H1 (cell line): ENCODE measurements around the gene RECK. TPM values are rescaled to one million over a fixed set of nuclear protein-coding genes. Genes with fewer than 3 reads are reported as not detected.

ENCODE experiments used
- CTCF ChIA-PET: fragments of 300-600 bp; sonication (Branson Sonifier 250); formaldehyde crosslinking; loops from one replicate; lab custom pipeline; 2021; ENCODE audit not compliant: partially characterized antibody; lab: Charles Lee
- POLR2A ChIA-PET: fragments of 300-600 bp; sonication (Branson Sonifier 250); formaldehyde crosslinking; loops from one replicate; lab custom pipeline; 2021; ENCODE audit warnings: inconsistent platforms; ENCODE audit not compliant: partially characterized antibody; lab: Charles Lee
- DNase-seq, 2 experiments: peaks; one replicate each; pipeline versions ENCODE4 v3.0.0 to v3.0.0-alpha.2; 2010 to 2022; ENCODE audit warnings: low spot score in 2 of 2, low read depth in 1 of 2, mixed read lengths in 1 of 2
- FAIRE-seq: peaks from 2 replicates; lab custom pipeline; 2011; peaks lifted over from hg19 to GRCh38; lab: Jason Lieb, UNC
- H2AFZ ChIP-seq: 2 replicates; pipeline ENCODE4 v1.8.1; 2012; ENCODE audit warnings: low read length, inconsistent platforms
- H2AK5ac ChIP-seq: 2 replicates; pipeline ENCODE4 v1.6.1; 2013; ENCODE audit warnings: low read depth, low read length
- H2BK120ac ChIP-seq: replicated peaks from 2 replicates; pipeline ENCODE3; 2013; ENCODE audit warnings: low read depth, low read length, inconsistent platforms
- H2BK12ac ChIP-seq: 2 replicates; pipeline ENCODE4 v1.6.1; 2013; ENCODE audit warnings: low read depth, low read length
- H2BK15ac ChIP-seq: 2 replicates; pipeline ENCODE4 v1.6.1; 2013; ENCODE audit warnings: low read length
- H2BK20ac ChIP-seq: 2 replicates; pipeline ENCODE4 v1.6.1; 2013; ENCODE audit warnings: low read length
- H2BK5ac ChIP-seq: 2 replicates; pipeline ENCODE4 v1.6.1; 2013; ENCODE audit warnings: low read depth, low read length
- H3K14ac ChIP-seq: 2 replicates; pipeline ENCODE4 v1.6.1; 2013; ENCODE audit warnings: inconsistent platforms; ENCODE audit not compliant: insufficient read length
- H3K18ac ChIP-seq: 2 replicates; pipeline ENCODE4 v1.6.1; 2013; ENCODE audit warnings: low read length; ENCODE audit errors: extremely low read depth
- H3K23ac ChIP-seq: 2 replicates; pipeline ENCODE4 v1.6.1; 2013; ENCODE audit warnings: inconsistent platforms; ENCODE audit not compliant: insufficient read length
- H3K23me2 ChIP-seq: 2 replicates; pipeline ENCODE4 v1.6.1; 2013; ENCODE audit warnings: low read depth, low read length
- H3K27ac ChIP-seq: 2 replicates; pipeline ENCODE4 v1.6.1; 2011; ENCODE audit warnings: low read depth, low read length, inconsistent platforms
- H3K27me3 ChIP-seq, 4 experiments: replicated peaks in 1 of 4; 1 replicate in 1 of 4; 2 replicates in 3 of 4; pipeline versions ENCODE4 v1.6.1 to v1.8.1; 2011 to 2013; ENCODE audit warnings: low read length in 3 of 4, mild to moderate bottlenecking in 3 of 4, inconsistent platforms in 2 of 4, mixed read lengths in 2 of 4, moderate library complexity in 1 of 4; ENCODE audit not compliant: control insufficient read depth in 3 of 4, insufficient read depth in 3 of 4; ENCODE audit errors: extremely low read depth in 1 of 4
- H3K36me3 ChIP-seq, 4 experiments: 2 replicates each; pipeline versions ENCODE4 v1.6.1 to v1.8.1; 2011 to 2013; ENCODE audit warnings: mild to moderate bottlenecking in 4 of 4, low read length in 3 of 4, moderate library complexity in 2 of 4, control low read depth in 1 of 4, inconsistent platforms in 1 of 4; ENCODE audit not compliant: insufficient read depth in 4 of 4, control insufficient read depth in 2 of 4
- H3K4ac ChIP-seq: replicated peaks from 2 replicates; pipeline ENCODE3; 2013; ENCODE audit warnings: low read length, low read depth, mixed read lengths, inconsistent platforms; ENCODE audit not compliant: insufficient read length
- H3K4me1 ChIP-seq, 4 experiments: replicated peaks in 1 of 4; 1 replicate in 1 of 4; 2 replicates in 3 of 4; pipeline versions ENCODE4 v1.6.1 to v1.8.1; 2011 to 2013; ENCODE audit warnings: low read length in 3 of 4, inconsistent platforms in 2 of 4, mixed read lengths in 1 of 4; ENCODE audit not compliant: insufficient read depth in 4 of 4, control insufficient read depth in 3 of 4
- H3K4me2 ChIP-seq, 2 experiments: 2 replicates each; pipeline versions ENCODE4 v1.6.1 to v1.8.1; 2011 to 2013; ENCODE audit warnings: low read depth in 2 of 2, low read length in 2 of 2, control low read depth in 1 of 2, inconsistent platforms in 1 of 2, mild to moderate bottlenecking in 1 of 2; ENCODE audit not compliant: insufficient read depth in 1 of 2
- H3K4me3 ChIP-seq, 4 experiments: fragments of 200-600, 300-600 bp in 1 of 4; sonication (generic), shearing (Covaris generic), sonication (Bioruptor Twin) in 1 of 4; 2 replicates each; pipeline versions ENCODE4 v1.5.1 to v1.8.1; 2011 to 2016; ENCODE audit warnings: low read length in 4 of 4, low read depth in 3 of 4, control low read depth in 2 of 4, inconsistent platforms in 2 of 4, mild to moderate bottlenecking in 2 of 4, mixed read lengths in 1 of 4, moderate library complexity in 1 of 4; ENCODE audit not compliant: insufficient read depth in 2 of 4; ENCODE audit errors: extremely low read depth in 1 of 4
- H3K56ac ChIP-seq: replicated peaks from 2 replicates; pipeline ENCODE3; 2013; ENCODE audit warnings: low read depth, mild to moderate bottlenecking, mixed read lengths, low read length, inconsistent platforms; ENCODE audit not compliant: insufficient read length
- H3K79me1 ChIP-seq: 2 replicates; pipeline ENCODE4 v1.6.1; 2013; ENCODE audit warnings: low read depth, low read length, control low read depth
- H3K79me2 ChIP-seq, 2 experiments: 2 replicates each; pipeline versions ENCODE4 v1.6.1 to v1.8.1; 2012 to 2013; ENCODE audit warnings: low read length in 2 of 2, mild to moderate bottlenecking in 2 of 2, inconsistent platforms in 1 of 2; ENCODE audit not compliant: insufficient read depth in 2 of 2, control insufficient read depth in 1 of 2
- H3K9ac ChIP-seq, 4 experiments: replicated peaks in 1 of 4; 1 replicate in 1 of 4; 2 replicates in 3 of 4; pipeline versions ENCODE4 v1.6.1 to v1.8.1; 2011 to 2013; ENCODE audit warnings: low read depth in 3 of 4, low read length in 3 of 4, control low read depth in 2 of 4, mild to moderate bottlenecking in 2 of 4, moderate library complexity in 2 of 4, inconsistent platforms in 1 of 4; ENCODE audit errors: extremely low read depth in 1 of 4
- H3K9me3 ChIP-seq, 2 experiments: 2 replicates each; pipeline versions ENCODE4 v1.6.1 to v1.8.1; 2012 to 2013; ENCODE audit warnings: mild to moderate bottlenecking in 2 of 2, moderate library complexity in 2 of 2, control low read depth in 1 of 2, inconsistent platforms in 1 of 2, low read depth in 1 of 2, low read length in 1 of 2, mixed read lengths in 1 of 2; ENCODE audit not compliant: insufficient read depth in 2 of 2
- H4K20me1 ChIP-seq, 2 experiments: replicated peaks in 1 of 2; 2 replicates each; pipeline versions ENCODE3 to v1.8.1; 2011 to 2013; ENCODE audit warnings: inconsistent platforms in 2 of 2, low read length in 2 of 2, mild to moderate bottlenecking in 1 of 2; ENCODE audit not compliant: insufficient read depth in 2 of 2, control insufficient read depth in 1 of 2
- H4K5ac ChIP-seq: 2 replicates; pipeline ENCODE4 v1.6.1; 2013; ENCODE audit warnings: low read length, low read depth, mixed read lengths, inconsistent platforms; ENCODE audit not compliant: insufficient read length
- H4K8ac ChIP-seq: 2 replicates; pipeline ENCODE4 v1.8.0; 2013; ENCODE audit warnings: mild to moderate bottlenecking, moderate library complexity, low read length, inconsistent platforms; ENCODE audit not compliant: insufficient read depth; ENCODE audit errors: extremely low read depth
- H4K91ac ChIP-seq: replicated peaks from 2 replicates; pipeline ENCODE3; 2013; ENCODE audit warnings: low read length, mixed read lengths, inconsistent platforms; ENCODE audit not compliant: insufficient read length
- CTBP2 ChIP-seq: IDR thresholded peaks from 2 replicates; pipeline ENCODE4 v1.7.0; 2011; ENCODE audit warnings: borderline replicate concordance, mild to moderate bottlenecking, moderate library complexity, mixed read lengths, low read length; ENCODE audit not compliant: insufficient read depth, insufficient read length
- E2F6 ChIP-seq: IDR thresholded peaks from 2 replicates; pipeline ENCODE4 v1.6.1; 2012; ENCODE audit warnings: inconsistent platforms
- EZH2 ChIP-seq: fragments of 200-600 bp; sonication (generic); IDR thresholded peaks from 2 replicates; pipeline ENCODE4 v1.7.1; 2012; ENCODE audit warnings: low read depth, mild to moderate bottlenecking, moderate library complexity, low read length, inconsistent platforms; ENCODE audit not compliant: severe bottlenecking
- WGBS, 2 experiments: shearing (Covaris generic) in 1 of 2; methylation state at CpG; one replicate each; pipeline versions ENCODE4 v1.1.6 to v1.1.7; 2013 to 2015; ENCODE audit warnings: low lambda C conversion rate in 2 of 2, mixed read lengths in 2 of 2, inconsistent platforms in 1 of 2, low coverage in 1 of 2, missing lambda C conversion rate in 1 of 2; ENCODE audit not compliant: insufficient replicate concordance in 2 of 2, insufficient coverage in 1 of 2, insufficient read length in 1 of 2; ENCODE audit errors: extremely low coverage in 1 of 2, missing lambda C conversion rate in 1 of 2; 5-methylcytosine and 5-hydroxymethylcytosine counted together
- polyA plus RNA-seq, 7 experiments: library from polyadenylated mRNA; depleted of rRNA in 3 of 7; stranded (reverse) in 5 of 7; unstranded in 2 of 7; fragments of >200 nt in 5 of 7; fragments of 200-250 nt in 2 of 7; gene quantifications; 1 replicate in 5 of 7; 2 replicates in 1 of 7; 4 replicates in 1 of 7; pipeline versions ENCODE4 v1.2.1 to v1.2.3, GENCODE V29; 2011 to 2013; ENCODE audit warnings: missing spikeins in 2 of 7, mixed read lengths in 2 of 7
- total RNA-seq: library from RNA; stranded (reverse); fragmentation: NEBNext Ultra II Directional; extraction: Animal tissue kit (Norgen Biotek cat#: 25700); gene quantifications from 2 replicates; pipeline ENCODE4 v1.2.1, GENCODE V29; 2021

RECK gene
- total and polyA plus RNA-seq, 2 of the 8 experiments (the other 6 are each of a cell fraction or from before 2014, with no cell fraction given): 5.4 to 9.8 TPM

- CTCF ChIA-PET: interaction anchor here (0.9 to 6.7 kb wide), 7 partner anchors 9 to 591 kb away, joined by 4 to 58 read pairs (median 6); partner anchors contain the start of gene CCIN
- H2BK5ac ChIP-seq: no peak overlapping the region
- no peak overlapping the region for H2BK12ac ChIP-seq
- no peak overlapping the region for H2AFZ ChIP-seq
- H3K9me3 ChIP-seq: no peaks in the 10 kb centered on the region
- no peak for DNase-seq
- H3K79me2 ChIP-seq: no peaks in the 10 kb centered on the region
- H3K23me2 ChIP-seq: peaks cover 15% of the 10 kb centered on the region
- no peak overlapping the region for H2BK120ac ChIP-seq
- no peak overlapping the region for H4K8ac ChIP-seq
- no peak overlapping the region for H2BK15ac ChIP-seq
- no peak overlapping the region for H3K18ac ChIP-seq
- H3K14ac ChIP-seq: no peak overlapping the region
- TF ChIP-seq EZH2 (no peak), CTBP2 (no peak), E2F6 (no peak)
- no peak for FAIRE-seq
- no peaks in the 10 kb centered on the region for H3K36me3 ChIP-seq
- peaks cover 18 to 56% (median 46%) of the 10 kb centered on the region in 4 experiments for H3K27me3 ChIP-seq
- H3K4me3 ChIP-seq: no peak overlapping the region
- H3K4me1 ChIP-seq: peaks cover 0 to 15% (median 7%) of the 10 kb centered on the region in 4 experiments; a peak in 6 of 7 replicates
- no peak overlapping the region for H3K27ac ChIP-seq
- no peak overlapping the region for H3K9ac ChIP-seq
- no peak overlapping the region for H2AK5ac ChIP-seq
- H3K23ac ChIP-seq: no peak overlapping the region
- H4K20me1 ChIP-seq: peaks cover 3 to 5% of the 10 kb centered on the region in 2 experiments
- no peak overlapping the region for H4K91ac ChIP-seq
- no peak overlapping the region for H4K5ac ChIP-seq
- H3K56ac ChIP-seq: no peak overlapping the region
- no peaks in the 10 kb centered on the region for H3K79me1 ChIP-seq
- no peak overlapping the region for H3K4me2 ChIP-seq
- no peak overlapping the region for H2BK20ac ChIP-seq
- 87% methylated on average over 10 of the region's 10 CpGs; no CpG with 5 or more reads in 1 of the 2 experiments for WGBS, 2 experiments
- H3K4ac ChIP-seq: no peak overlapping the region
- POLR2A ChIA-PET: no interaction called here
These were observed 101.8 kb downstream of the RECK start for GRCh38 chr9:36138496-36138895.
